Right atrium auricular region (tissue), 2 donors: ENCODE measurements around the gene ANKRD28. TPM values are rescaled to one million over a fixed set of nuclear protein-coding genes. Genes with fewer than 3 reads are reported as not detected.

Experiments
- microRNA-seq, 2 donors: library from miRNA; unstranded; fragments of <30 nt; microRNA quantifications; one replicate each; pipeline ENCODE4, GENCODE V29; 2016 to 2017; ENCODE audit warnings: borderline number of aligned reads in 2 of 2, borderline replicate concordance in 1 of 2
- total RNA-seq, 2 donors: library from RNA; depleted of rRNA; stranded (reverse); fragments of >200 nt; gene quantifications; one replicate each; pipeline ENCODE4 v1.1.0, GENCODE V29; 2016

ANKRD28 gene
- total RNA-seq, 2 donors from 2014 or later, result 9.2 to 11.3 TPM

Small RNA genes within 50 kb of the gene (microRNA-seq; reads per million reads assigned to microRNA genes)
- 0 reads per million in 2 donors for gene MIR3134

Other genes starting within 250 kb of the ANKRD28 start
- 10 to 100 TPM; 12.3 to 13.2 TPM for gene HACL1, start 196.4 kb downstream of the ANKRD28 start, total RNA-seq
- 10 to 100 TPM; 10.3 to 16.2 TPM for gene BTD, start 196.2 kb downstream of the ANKRD28 start, total RNA-seq